Measurements from ENCODE around the gene CYS1.

DNA sequence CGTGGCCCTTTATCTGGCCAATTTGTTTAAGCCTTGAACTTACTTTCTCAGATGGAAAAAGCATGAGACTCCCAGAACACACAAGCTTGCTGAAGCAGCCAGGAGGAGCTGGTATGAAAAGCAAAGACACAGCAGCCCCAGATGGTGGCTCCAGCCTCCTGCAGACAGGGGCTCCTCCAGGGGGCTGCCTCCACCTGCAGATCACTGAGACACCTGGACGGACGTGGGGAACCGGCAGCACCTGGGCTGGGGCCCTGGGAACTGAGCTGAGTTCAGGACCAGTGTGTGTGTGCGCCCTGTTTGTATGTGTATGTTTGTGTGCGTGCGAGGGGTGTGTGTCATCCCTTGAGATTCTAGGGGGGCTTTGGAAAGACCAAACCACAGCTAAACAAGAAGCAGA is 8.6 kb downstream of the CYS1 start:
- TF ChIP-seq, protein P1, sequence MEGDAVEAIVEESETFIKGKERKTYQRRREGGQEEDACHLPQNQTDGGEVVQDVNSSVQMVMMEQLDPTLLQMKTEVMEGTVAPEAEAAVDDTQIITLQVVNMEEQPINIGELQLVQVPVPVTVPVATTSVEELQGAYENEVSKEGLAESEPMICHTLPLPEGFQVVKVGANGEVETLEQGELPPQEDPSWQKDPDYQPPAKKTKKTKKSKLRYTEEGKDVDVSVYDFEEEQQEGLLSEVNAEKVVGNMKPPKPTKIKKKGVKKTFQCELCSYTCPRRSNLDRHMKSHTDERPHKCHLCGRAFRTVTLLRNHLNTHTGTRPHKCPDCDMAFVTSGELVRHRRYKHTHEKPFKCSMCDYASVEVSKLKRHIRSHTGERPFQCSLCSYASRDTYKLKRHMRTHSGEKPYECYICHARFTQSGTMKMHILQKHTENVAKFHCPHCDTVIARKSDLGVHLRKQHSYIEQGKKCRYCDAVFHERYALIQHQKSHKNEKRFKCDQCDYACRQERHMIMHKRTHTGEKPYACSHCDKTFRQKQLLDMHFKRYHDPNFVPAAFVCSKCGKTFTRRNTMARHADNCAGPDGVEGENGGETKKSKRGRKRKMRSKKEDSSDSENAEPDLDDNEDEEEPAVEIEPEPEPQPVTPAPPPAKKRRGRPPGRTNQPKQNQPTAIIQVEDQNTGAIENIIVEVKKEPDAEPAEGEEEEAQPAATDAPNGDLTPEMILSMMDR (IDR thresholded peaks at IDR 0.05; ENCODE audit: poor library complexity, severe bottlenecking) = no peak
- no peak for TF ChIP-seq EP300 (conservative IDR thresholded peaks at IDR 0.05; ENCODE audit: poor library complexity, severe bottlenecking)
- TF ChIP-seq, protein P2, sequence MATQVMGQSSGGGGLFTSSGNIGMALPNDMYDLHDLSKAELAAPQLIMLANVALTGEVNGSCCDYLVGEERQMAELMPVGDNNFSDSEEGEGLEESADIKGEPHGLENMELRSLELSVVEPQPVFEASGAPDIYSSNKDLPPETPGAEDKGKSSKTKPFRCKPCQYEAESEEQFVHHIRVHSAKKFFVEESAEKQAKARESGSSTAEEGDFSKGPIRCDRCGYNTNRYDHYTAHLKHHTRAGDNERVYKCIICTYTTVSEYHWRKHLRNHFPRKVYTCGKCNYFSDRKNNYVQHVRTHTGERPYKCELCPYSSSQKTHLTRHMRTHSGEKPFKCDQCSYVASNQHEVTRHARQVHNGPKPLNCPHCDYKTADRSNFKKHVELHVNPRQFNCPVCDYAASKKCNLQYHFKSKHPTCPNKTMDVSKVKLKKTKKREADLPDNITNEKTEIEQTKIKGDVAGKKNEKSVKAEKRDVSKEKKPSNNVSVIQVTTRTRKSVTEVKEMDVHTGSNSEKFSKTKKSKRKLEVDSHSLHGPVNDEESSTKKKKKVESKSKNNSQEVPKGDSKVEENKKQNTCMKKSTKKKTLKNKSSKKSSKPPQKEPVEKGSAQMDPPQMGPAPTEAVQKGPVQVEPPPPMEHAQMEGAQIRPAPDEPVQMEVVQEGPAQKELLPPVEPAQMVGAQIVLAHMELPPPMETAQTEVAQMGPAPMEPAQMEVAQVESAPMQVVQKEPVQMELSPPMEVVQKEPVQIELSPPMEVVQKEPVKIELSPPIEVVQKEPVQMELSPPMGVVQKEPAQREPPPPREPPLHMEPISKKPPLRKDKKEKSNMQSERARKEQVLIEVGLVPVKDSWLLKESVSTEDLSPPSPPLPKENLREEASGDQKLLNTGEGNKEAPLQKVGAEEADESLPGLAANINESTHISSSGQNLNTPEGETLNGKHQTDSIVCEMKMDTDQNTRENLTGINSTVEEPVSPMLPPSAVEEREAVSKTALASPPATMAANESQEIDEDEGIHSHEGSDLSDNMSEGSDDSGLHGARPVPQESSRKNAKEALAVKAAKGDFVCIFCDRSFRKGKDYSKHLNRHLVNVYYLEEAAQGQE (IDR thresholded peaks at IDR 0.05; ENCODE audit: borderline replicate concordance) = no peak
- TF ChIP-seq POLR2AphosphoS5 (IDR thresholded peaks at IDR 0.05) = no peak
- TF ChIP-seq EZH2 (IDR thresholded peaks at IDR 0.05; ENCODE audit: borderline replicate concordance, insufficient read depth, low read length, poor library complexity, severe bottlenecking) = no peak
- no peak for TF ChIP-seq TAF1 (IDR thresholded peaks at IDR 0.05; ENCODE audit: low read depth)
- TF ChIP-seq SMC3 (conservative IDR thresholded peaks at IDR 0.05; ENCODE audit: poor library complexity) = no peak

All from neural cell (in vitro differentiated cells).